AG04449 (cell line): ENCODE data around the gene MRPS18A.

Source experiments
- CTCF ChIA-PET: fragments of 350-600 bp; formaldehyde crosslinking; extraction: SDS; loops from one replicate; lab custom pipeline; 2021; ENCODE audit warnings: antibody characterized with exemption; lab: Yijun Ruan, JAX
- POLR2A ChIA-PET: fragments of 400-600, 350-600 bp; formaldehyde crosslinking; extraction: SDS; loops from one replicate; lab custom pipeline; 2020; ENCODE audit warnings: antibody characterized with exemption, inconsistent platforms; lab: Yijun Ruan, JAX
- DNase-seq: peaks from one replicate; pipeline ENCODE4 v3.0.0-alpha.2; 2010; ENCODE audit warnings: low read depth, low spot score
- H3K4me3 ChIP-seq: 2 replicates; pipeline ENCODE4 v1.5.1; 2011; ENCODE audit warnings: low read depth, mild to moderate bottlenecking, control low read depth, low read length
- TF ChIP-seq, protein P1 (sequence below): IDR thresholded peaks from one replicate; pipeline ENCODE4 v1.5.1; 2011; ENCODE audit warnings: mild to moderate bottlenecking, moderate library complexity, low read length, control low read depth, inconsistent platforms; ENCODE audit not compliant: insufficient read depth; ENCODE audit errors: missing control alignments

The MRPS18A gene

DNA sequence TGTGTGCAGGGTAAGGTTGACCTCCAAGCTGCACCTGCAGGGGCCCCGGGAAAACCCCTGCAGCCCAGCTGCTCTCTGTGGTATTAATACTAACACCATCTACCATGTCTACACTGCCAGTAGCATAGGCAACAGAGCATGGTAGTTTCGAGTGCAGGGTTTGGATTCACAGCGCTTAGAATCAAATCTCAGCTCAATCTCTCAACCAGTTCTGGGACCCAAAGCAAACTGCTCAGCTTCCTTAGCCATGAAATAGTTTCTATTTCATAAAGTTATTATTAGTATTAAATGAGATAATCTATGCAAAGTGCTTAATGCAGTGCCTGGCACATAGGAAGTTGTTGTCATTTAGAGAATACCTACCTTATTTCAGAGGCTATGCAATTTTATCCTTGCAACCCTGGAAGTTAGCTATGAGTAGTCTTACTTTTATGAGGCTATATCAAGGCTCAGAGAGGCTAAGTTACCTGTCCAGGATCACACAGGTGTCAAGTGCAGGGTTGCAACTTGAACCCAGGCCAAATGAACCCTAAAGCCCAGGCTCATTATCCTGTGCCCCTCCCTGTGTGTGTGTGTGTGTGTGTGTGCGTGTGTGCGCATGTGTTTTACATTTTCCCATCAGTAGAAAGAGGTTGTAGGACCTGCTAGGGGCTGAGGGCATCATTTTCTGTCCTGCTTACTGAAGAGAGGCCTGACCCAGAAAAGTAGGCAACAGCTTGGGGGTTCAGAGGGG lies 27.6 kb upstream of the MRPS18A start:
- H3K4me3 ChIP-seq: no peak overlapping the region
- TF ChIP-seq, protein P1, sequence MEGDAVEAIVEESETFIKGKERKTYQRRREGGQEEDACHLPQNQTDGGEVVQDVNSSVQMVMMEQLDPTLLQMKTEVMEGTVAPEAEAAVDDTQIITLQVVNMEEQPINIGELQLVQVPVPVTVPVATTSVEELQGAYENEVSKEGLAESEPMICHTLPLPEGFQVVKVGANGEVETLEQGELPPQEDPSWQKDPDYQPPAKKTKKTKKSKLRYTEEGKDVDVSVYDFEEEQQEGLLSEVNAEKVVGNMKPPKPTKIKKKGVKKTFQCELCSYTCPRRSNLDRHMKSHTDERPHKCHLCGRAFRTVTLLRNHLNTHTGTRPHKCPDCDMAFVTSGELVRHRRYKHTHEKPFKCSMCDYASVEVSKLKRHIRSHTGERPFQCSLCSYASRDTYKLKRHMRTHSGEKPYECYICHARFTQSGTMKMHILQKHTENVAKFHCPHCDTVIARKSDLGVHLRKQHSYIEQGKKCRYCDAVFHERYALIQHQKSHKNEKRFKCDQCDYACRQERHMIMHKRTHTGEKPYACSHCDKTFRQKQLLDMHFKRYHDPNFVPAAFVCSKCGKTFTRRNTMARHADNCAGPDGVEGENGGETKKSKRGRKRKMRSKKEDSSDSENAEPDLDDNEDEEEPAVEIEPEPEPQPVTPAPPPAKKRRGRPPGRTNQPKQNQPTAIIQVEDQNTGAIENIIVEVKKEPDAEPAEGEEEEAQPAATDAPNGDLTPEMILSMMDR: no peak
- no peak for DNase-seq
- CTCF ChIA-PET: interaction anchor here (0.7 to 2.5 kb wide), 7 partner anchors 9 to 364 kb away, joined by 3 to 19 read pairs (median 4); partner anchors contain the start of gene VEGFA
- POLR2A ChIA-PET: interaction anchor here (0.6 to 1.1 kb wide), 2 partner anchors 54 to 288 kb away, joined by 3 read pairs; no protein-coding TSS in a partner anchor

DNA sequence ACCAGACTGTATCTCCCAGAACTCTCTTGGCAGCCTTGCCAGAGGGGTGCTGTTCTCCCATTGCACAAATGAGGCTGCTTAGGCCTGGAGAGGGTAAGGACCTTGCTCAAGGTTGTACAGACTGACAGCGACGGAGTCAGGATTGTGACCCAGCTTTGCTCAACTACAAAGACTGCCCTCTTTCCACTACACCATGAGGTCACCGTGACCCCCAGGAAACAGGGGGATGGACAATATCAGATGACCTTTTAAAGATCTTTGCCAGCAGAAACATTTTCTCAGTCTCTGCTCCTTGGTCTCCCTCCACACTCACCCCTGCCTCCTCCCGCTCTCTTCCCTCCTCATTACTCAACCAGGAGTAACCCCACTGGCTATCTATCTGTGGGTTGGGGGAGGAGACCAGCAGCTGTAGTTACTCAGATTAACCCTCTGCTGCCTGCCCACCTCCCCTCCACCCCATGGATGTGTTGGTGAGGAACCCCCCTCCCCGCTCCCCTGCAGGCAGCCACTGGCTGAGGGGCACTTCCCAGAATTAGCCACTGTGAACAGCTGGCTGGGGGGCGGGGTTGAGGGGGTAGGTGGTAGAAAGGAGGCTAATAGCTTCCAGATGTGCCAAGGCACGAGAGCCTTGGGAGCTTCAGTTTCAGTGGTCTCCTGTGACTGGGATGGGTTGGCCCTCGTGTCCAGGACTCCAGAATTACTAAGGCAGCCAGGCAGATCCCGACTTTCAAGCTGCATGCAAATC lies 26.9 kb upstream of the MRPS18A start:
- ChIA-PET CTCF (interaction anchor here (0.7 to 2.5 kb wide), 7 partner anchors 8 to 365 kb away, joined by 3 to 19 read pairs (median 4); partner anchors contain the start of gene VEGFA), POLR2A (interaction anchor here (1.1 kb wide), 1 partner anchor 55 kb away, joined by 3 read pairs; no protein-coding TSS in a partner anchor)
- H3K4me3 ChIP-seq: no peak overlapping the region
- TF ChIP-seq, protein P1: no peak
- no peak for DNase-seq

DNA sequence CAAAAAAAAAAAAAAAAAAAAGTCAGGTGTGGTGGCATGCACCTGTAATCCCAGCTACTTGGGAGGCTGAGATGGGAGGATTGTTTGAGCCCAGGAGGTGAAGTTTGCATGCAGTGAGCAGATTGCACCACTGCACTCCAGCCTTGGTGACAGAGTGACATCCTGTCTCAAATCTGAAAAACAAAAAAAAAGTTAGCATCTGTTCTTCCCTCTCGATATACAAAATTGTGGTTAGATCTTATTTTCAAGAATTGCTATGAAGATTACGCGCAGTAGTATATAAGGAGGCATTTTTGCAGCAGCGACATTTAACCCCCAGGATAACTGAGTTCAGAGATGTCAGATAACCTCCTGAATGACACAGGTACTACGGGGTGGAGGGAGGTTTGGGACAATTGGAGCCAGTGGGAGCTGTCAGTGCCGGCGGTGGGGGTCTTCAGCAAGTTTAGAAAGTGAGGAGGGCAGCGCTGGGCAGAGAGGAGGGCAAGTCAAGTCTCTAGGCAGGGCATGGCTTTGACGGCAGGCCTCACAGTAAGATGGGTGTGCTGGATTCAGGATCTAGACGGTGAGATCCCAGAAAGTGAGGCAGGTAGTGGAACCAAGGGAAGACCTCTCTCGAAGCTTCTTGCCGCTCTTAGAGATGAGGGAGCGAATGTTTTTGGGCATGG lies 26.2 kb upstream of the MRPS18A start:
- TF ChIP-seq, protein P1: no peak
- H3K4me3 ChIP-seq: no peak overlapping the region
- DNase-seq: no peak
- POLR2A ChIA-PET: interaction anchor here (1.1 kb wide), 1 partner anchor 56 kb away, joined by 3 read pairs; no protein-coding TSS in a partner anchor
- CTCF ChIA-PET: interaction anchor here (0.6 to 2.5 kb wide), 5 partner anchors 7 to 47 kb away, joined by 3 to 19 read pairs (median 3); no protein-coding TSS in a partner anchor

DNA sequence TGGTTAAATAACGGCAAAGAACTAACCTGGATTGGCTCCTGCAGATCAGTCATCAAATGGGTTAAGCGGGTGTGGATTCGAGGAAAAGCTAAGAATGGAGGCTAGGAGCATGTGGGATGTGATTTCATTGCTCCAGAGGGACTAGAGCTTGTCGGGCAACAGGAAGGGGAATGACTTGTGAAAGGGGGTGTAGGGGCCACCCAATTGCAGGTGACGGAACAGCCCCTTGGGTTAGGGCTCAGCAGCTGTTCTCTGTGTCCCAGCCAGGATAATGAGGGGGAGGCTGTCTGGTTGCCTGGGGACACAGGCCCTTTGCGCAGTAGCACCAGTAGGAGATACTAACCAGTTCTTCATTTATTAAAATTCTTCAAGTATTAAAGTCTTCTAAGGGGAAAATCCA lies 25.0 kb upstream of the MRPS18A start:
- CTCF ChIA-PET: interaction anchor here (1.0 to 2.2 kb wide), 5 partner anchors 9 to 56 kb away, joined by 3 to 9 read pairs (median 4); no protein-coding TSS in a partner anchor
- DNase-seq: no peak
- POLR2A ChIA-PET: no interaction called here
- TF ChIP-seq, protein P1: no peak
- no peak overlapping the region for H3K4me3 ChIP-seq

DNA sequence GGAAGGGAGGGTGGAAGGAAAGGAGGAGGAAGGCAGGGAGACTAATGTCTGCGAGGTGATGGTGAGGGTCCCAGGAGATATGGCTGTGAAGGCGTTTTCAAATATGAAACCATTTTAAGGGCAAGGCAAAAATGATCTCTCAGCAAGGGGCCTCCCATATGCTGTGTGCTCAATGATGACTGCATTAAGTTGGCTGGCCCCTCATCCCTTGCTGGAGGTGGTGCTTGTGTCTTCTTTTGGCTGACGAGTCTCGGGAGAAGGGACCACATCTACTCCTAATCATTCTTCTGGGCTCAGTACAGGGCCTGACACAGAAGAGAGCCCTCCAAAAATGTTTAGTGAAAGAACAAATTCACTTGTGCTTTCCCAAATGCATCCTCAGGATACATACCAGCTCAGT lies 23.0 kb upstream of the MRPS18A start:
- POLR2A ChIA-PET: interaction anchor here (0.6 kb wide), 1 partner anchor 70 kb away, joined by 4 read pairs; no protein-coding TSS in a partner anchor
- TF ChIP-seq, protein P1: no peak
- H3K4me3 ChIP-seq: no peak overlapping the region
- CTCF ChIA-PET: interaction anchor here (0.8 to 2.2 kb wide), 2 partner anchors 17 to 21 kb away, joined by 4 to 7 read pairs; no protein-coding TSS in a partner anchor
- no peak for DNase-seq
